SK-N-SH treated with all-trans-retinoic acid at 6 μM for 48 hours (cell line): Measurements from ENCODE around the gene CCDC59.
A peak's percentile ranks its signal among the peaks of the same experiment; 100 is the strongest.

ENCODE experiments used
- ATAC-seq: fragments of 200-7000 bp; cut with Tn5 transposase; 3 replicates; pipeline ENCODE4 v1.9.1; 2020; ENCODE audit warnings: mild to moderate bottlenecking, moderate library complexity
- BACH2 ChIP-seq: fragments of 250-450 bp; sonication (Bioruptor Pico); IDR thresholded peaks from 2 replicates; pipeline ENCODE4 v1.9.0; 2021; ENCODE audit warnings: mild to moderate bottlenecking, borderline replicate concordance
- CSRNP3 ChIP-seq: fragments of 250-450 bp; sonication (Bioruptor Pico); IDR thresholded peaks from 2 replicates; pipeline ENCODE4 v1.5.1; 2021; ENCODE audit warnings: mild to moderate bottlenecking, moderate library complexity
- ESRRG ChIP-seq: fragments of 250-450 bp; sonication (Bioruptor Pico); IDR thresholded peaks from 2 replicates; pipeline ENCODE4 v1.6.1; 2021; ENCODE audit warnings: mild to moderate bottlenecking
- ISL1 ChIP-seq: fragments of 250-450 bp; sonication (Bioruptor Pico); IDR thresholded peaks from 2 replicates; pipeline ENCODE4 v2.1.2; 2022; ENCODE audit warnings: mild to moderate bottlenecking, moderate library complexity
- OSR1 ChIP-seq: fragments of 250-450 bp; sonication (Bioruptor Pico); IDR thresholded peaks from 2 replicates; pipeline ENCODE4 v1.8.0; 2022; ENCODE audit warnings: moderate library complexity, mild to moderate bottlenecking, inconsistent platforms
- PATZ1 ChIP-seq: fragments of 250-450 bp; sonication (Bioruptor Pico); IDR thresholded peaks from 2 replicates; pipeline ENCODE4 v1.8.0; 2020; ENCODE audit warnings: mild to moderate bottlenecking, moderate library complexity, borderline replicate concordance
- POU6F1 ChIP-seq: fragments of 250-450 bp; sonication (Bioruptor Pico); IDR thresholded peaks from 2 replicates; pipeline ENCODE4 v1.8.0; 2021; ENCODE audit warnings: low read depth, mild to moderate bottlenecking, moderate library complexity, borderline replicate concordance
- RARB ChIP-seq: fragments of 250-450 bp; sonication (Bioruptor Pico); IDR thresholded peaks from 2 replicates; pipeline ENCODE4 v1.8.0; 2021; ENCODE audit warnings: mild to moderate bottlenecking, moderate library complexity
- TCF4 ChIP-seq: fragments of 250-450 bp; sonication (Bioruptor Pico); IDR thresholded peaks from 2 replicates; pipeline ENCODE4 v1.8.0; 2021; ENCODE audit warnings: mild to moderate bottlenecking, moderate library complexity, borderline replicate concordance
- TOX ChIP-seq: fragments of 250-450 bp; sonication (Bioruptor Pico); IDR thresholded peaks from 2 replicates; pipeline ENCODE4 v1.8.0; 2021; ENCODE audit warnings: mild to moderate bottlenecking, moderate library complexity, borderline replicate concordance
- TSHZ2 ChIP-seq: fragments of 250-450 bp; sonication (Bioruptor Pico); IDR thresholded peaks from 2 replicates; pipeline ENCODE4 v1.5.0; 2020; ENCODE audit warnings: mild to moderate bottlenecking, moderate library complexity
- ZFP3 ChIP-seq: fragments of 250-450 bp; sonication (Bioruptor Pico); IDR thresholded peaks from 2 replicates; pipeline ENCODE4 v1.5.0; 2020; ENCODE audit warnings: mild to moderate bottlenecking, moderate library complexity
- ZFP30 ChIP-seq: fragments of 450-650 bp; formaldehyde crosslinking; IDR thresholded peaks from 2 replicates; pipeline ENCODE4 v1.5.0; 2022; ENCODE audit warnings: mild to moderate bottlenecking, moderate library complexity
- ZNF565 ChIP-seq: fragments of 450-650 bp; formaldehyde crosslinking; conservative IDR thresholded peaks from 2 replicates; pipeline ENCODE4 v1.5.0; 2020; ENCODE audit warnings: low read depth, mild to moderate bottlenecking, moderate library complexity
- ZNF70 ChIP-seq: fragments of 450-650 bp; formaldehyde crosslinking; IDR thresholded peaks from 2 replicates; pipeline ENCODE4 v1.5.0; 2020; ENCODE audit warnings: mild to moderate bottlenecking, moderate library complexity
- ZNF8 ChIP-seq: fragments of 450-650 bp; formaldehyde crosslinking; IDR thresholded peaks from 2 replicates; pipeline ENCODE4 v1.5.0; 2020; ENCODE audit warnings: mild to moderate bottlenecking, moderate library complexity

The CCDC59 gene

GRCh38 chr12:82383930-82384552 lies 25.9 kb upstream of the CCDC59 start:
- ATAC-seq: peak; percentile 89
- no peak for TF ChIP-seq RARB (CRISPR knock-in tag)
- no peak for TF ChIP-seq CSRNP3
- no peak for TF ChIP-seq TSHZ2 (CRISPR knock-in tag)
- no peak for TF ChIP-seq ESRRG (CRISPR knock-in tag)
- no peak for TF ChIP-seq ZNF8 (CRISPR knock-in tag)

- TF ChIP-seq TOX (no peak), OSR1 (CRISPR knock-in tag) (no peak), BACH2 (CRISPR knock-in tag) (no peak), TCF4 (CRISPR knock-in tag) (no peak), ZNF70 (CRISPR knock-in tag) (no peak), PATZ1 (CRISPR knock-in tag) (no peak), ZFP3 (CRISPR knock-in tag) (no peak), ISL1 (CRISPR knock-in tag) (no peak)
- ATAC-seq: no peak
Measured at GRCh38 chr12:82378997-82379396, 20.8 kb upstream of the CCDC59 start.

- no peak for TF ChIP-seq POU6F1 (CRISPR knock-in tag)
- no peak for TF ChIP-seq ISL1 (CRISPR knock-in tag)
- TF ChIP-seq TCF4 (CRISPR knock-in tag): no peak
- no peak for TF ChIP-seq ZNF565 (CRISPR knock-in tag)
- TF ChIP-seq ZNF70 (CRISPR knock-in tag): no peak
- TF ChIP-seq ZNF8 (CRISPR knock-in tag): no peak
- TF ChIP-seq TSHZ2 (CRISPR knock-in tag): no peak
- no peak for TF ChIP-seq PATZ1 (CRISPR knock-in tag)
- TF ChIP-seq ZFP3 (CRISPR knock-in tag): no peak
- no peak for TF ChIP-seq ZFP30 (CRISPR knock-in tag)
- no peak for TF ChIP-seq RARB (CRISPR knock-in tag)
- TF ChIP-seq BACH2 (CRISPR knock-in tag): no peak
- ATAC-seq: no peak
Measured at GRCh38 chr12:82375201-82375600, 17.0 kb upstream of the CCDC59 start.
